H1 (cell line): ENCODE data around the gene SPC24. TPM values are rescaled to one million over a fixed set of nuclear protein-coding genes. Genes with fewer than 3 reads are reported as not detected.

Source experiments
- CTCF ChIA-PET: fragments of 300-600 bp; sonication (Branson Sonifier 250); formaldehyde crosslinking; loops from one replicate; lab custom pipeline; 2021; ENCODE audit not compliant: partially characterized antibody; lab: Charles Lee
- POLR2A ChIA-PET: fragments of 300-600 bp; sonication (Branson Sonifier 250); formaldehyde crosslinking; loops from one replicate; lab custom pipeline; 2021; ENCODE audit warnings: inconsistent platforms; ENCODE audit not compliant: partially characterized antibody; lab: Charles Lee
- DNase-seq, 2 experiments: peaks; one replicate each; pipeline versions ENCODE4 v3.0.0 to v3.0.0-alpha.2; 2010 to 2022; ENCODE audit warnings: low spot score in 2 of 2, low read depth in 1 of 2, mixed read lengths in 1 of 2
- FAIRE-seq: peaks from 2 replicates; lab custom pipeline; 2011; peaks lifted over from hg19 to GRCh38; lab: Jason Lieb, UNC
- H2AFZ ChIP-seq: 2 replicates; pipeline ENCODE4 v1.8.1; 2012; ENCODE audit warnings: low read length, inconsistent platforms
- H2AK5ac ChIP-seq: 2 replicates; pipeline ENCODE4 v1.6.1; 2013; ENCODE audit warnings: low read depth, low read length
- H2BK120ac ChIP-seq: replicated peaks from 2 replicates; pipeline ENCODE3; 2013; ENCODE audit warnings: low read depth, low read length, inconsistent platforms
- H2BK12ac ChIP-seq: 2 replicates; pipeline ENCODE4 v1.6.1; 2013; ENCODE audit warnings: low read depth, low read length
- H2BK15ac ChIP-seq: 2 replicates; pipeline ENCODE4 v1.6.1; 2013; ENCODE audit warnings: low read length
- H2BK20ac ChIP-seq: 2 replicates; pipeline ENCODE4 v1.6.1; 2013; ENCODE audit warnings: low read length
- H2BK5ac ChIP-seq: 2 replicates; pipeline ENCODE4 v1.6.1; 2013; ENCODE audit warnings: low read depth, low read length
- H3K14ac ChIP-seq: 2 replicates; pipeline ENCODE4 v1.6.1; 2013; ENCODE audit warnings: inconsistent platforms; ENCODE audit not compliant: insufficient read length
- H3K18ac ChIP-seq: 2 replicates; pipeline ENCODE4 v1.6.1; 2013; ENCODE audit warnings: low read length; ENCODE audit errors: extremely low read depth
- H3K23ac ChIP-seq: 2 replicates; pipeline ENCODE4 v1.6.1; 2013; ENCODE audit warnings: inconsistent platforms; ENCODE audit not compliant: insufficient read length
- H3K23me2 ChIP-seq: 2 replicates; pipeline ENCODE4 v1.6.1; 2013; ENCODE audit warnings: low read depth, low read length
- H3K27ac ChIP-seq: 2 replicates; pipeline ENCODE4 v1.6.1; 2011; ENCODE audit warnings: low read depth, low read length, inconsistent platforms
- H3K27me3 ChIP-seq, 4 experiments: replicated peaks in 1 of 4; 1 replicate in 1 of 4; 2 replicates in 3 of 4; pipeline versions ENCODE4 v1.6.1 to v1.8.1; 2011 to 2013; ENCODE audit warnings: low read length in 3 of 4, mild to moderate bottlenecking in 3 of 4, inconsistent platforms in 2 of 4, mixed read lengths in 2 of 4, moderate library complexity in 1 of 4; ENCODE audit not compliant: control insufficient read depth in 3 of 4, insufficient read depth in 3 of 4; ENCODE audit errors: extremely low read depth in 1 of 4
- H3K36me3 ChIP-seq, 4 experiments: 2 replicates each; pipeline versions ENCODE4 v1.6.1 to v1.8.1; 2011 to 2013; ENCODE audit warnings: mild to moderate bottlenecking in 4 of 4, low read length in 3 of 4, moderate library complexity in 2 of 4, control low read depth in 1 of 4, inconsistent platforms in 1 of 4; ENCODE audit not compliant: insufficient read depth in 4 of 4, control insufficient read depth in 2 of 4
- H3K4ac ChIP-seq: replicated peaks from 2 replicates; pipeline ENCODE3; 2013; ENCODE audit warnings: low read length, low read depth, mixed read lengths, inconsistent platforms; ENCODE audit not compliant: insufficient read length
- H3K4me1 ChIP-seq, 4 experiments: replicated peaks in 1 of 4; 1 replicate in 1 of 4; 2 replicates in 3 of 4; pipeline versions ENCODE4 v1.6.1 to v1.8.1; 2011 to 2013; ENCODE audit warnings: low read length in 3 of 4, inconsistent platforms in 2 of 4, mixed read lengths in 1 of 4; ENCODE audit not compliant: insufficient read depth in 4 of 4, control insufficient read depth in 3 of 4
- H3K4me2 ChIP-seq, 2 experiments: 2 replicates each; pipeline versions ENCODE4 v1.6.1 to v1.8.1; 2011 to 2013; ENCODE audit warnings: low read depth in 2 of 2, low read length in 2 of 2, control low read depth in 1 of 2, inconsistent platforms in 1 of 2, mild to moderate bottlenecking in 1 of 2; ENCODE audit not compliant: insufficient read depth in 1 of 2
- H3K4me3 ChIP-seq, 4 experiments: fragments of 200-600, 300-600 bp in 1 of 4; sonication (generic), shearing (Covaris generic), sonication (Bioruptor Twin) in 1 of 4; 2 replicates each; pipeline versions ENCODE4 v1.5.1 to v1.8.1; 2011 to 2016; ENCODE audit warnings: low read length in 4 of 4, low read depth in 3 of 4, control low read depth in 2 of 4, inconsistent platforms in 2 of 4, mild to moderate bottlenecking in 2 of 4, mixed read lengths in 1 of 4, moderate library complexity in 1 of 4; ENCODE audit not compliant: insufficient read depth in 2 of 4; ENCODE audit errors: extremely low read depth in 1 of 4
- H3K56ac ChIP-seq: replicated peaks from 2 replicates; pipeline ENCODE3; 2013; ENCODE audit warnings: low read depth, mild to moderate bottlenecking, mixed read lengths, low read length, inconsistent platforms; ENCODE audit not compliant: insufficient read length
- H3K79me1 ChIP-seq: 2 replicates; pipeline ENCODE4 v1.6.1; 2013; ENCODE audit warnings: low read depth, low read length, control low read depth
- H3K79me2 ChIP-seq, 2 experiments: 2 replicates each; pipeline versions ENCODE4 v1.6.1 to v1.8.1; 2012 to 2013; ENCODE audit warnings: low read length in 2 of 2, mild to moderate bottlenecking in 2 of 2, inconsistent platforms in 1 of 2; ENCODE audit not compliant: insufficient read depth in 2 of 2, control insufficient read depth in 1 of 2
- H3K9ac ChIP-seq, 4 experiments: replicated peaks in 1 of 4; 1 replicate in 1 of 4; 2 replicates in 3 of 4; pipeline versions ENCODE4 v1.6.1 to v1.8.1; 2011 to 2013; ENCODE audit warnings: low read depth in 3 of 4, low read length in 3 of 4, control low read depth in 2 of 4, mild to moderate bottlenecking in 2 of 4, moderate library complexity in 2 of 4, inconsistent platforms in 1 of 4; ENCODE audit errors: extremely low read depth in 1 of 4
- H3K9me3 ChIP-seq, 2 experiments: 2 replicates each; pipeline versions ENCODE4 v1.6.1 to v1.8.1; 2012 to 2013; ENCODE audit warnings: mild to moderate bottlenecking in 2 of 2, moderate library complexity in 2 of 2, control low read depth in 1 of 2, inconsistent platforms in 1 of 2, low read depth in 1 of 2, low read length in 1 of 2, mixed read lengths in 1 of 2; ENCODE audit not compliant: insufficient read depth in 2 of 2
- H4K20me1 ChIP-seq, 2 experiments: replicated peaks in 1 of 2; 2 replicates each; pipeline versions ENCODE3 to v1.8.1; 2011 to 2013; ENCODE audit warnings: inconsistent platforms in 2 of 2, low read length in 2 of 2, mild to moderate bottlenecking in 1 of 2; ENCODE audit not compliant: insufficient read depth in 2 of 2, control insufficient read depth in 1 of 2
- H4K5ac ChIP-seq: 2 replicates; pipeline ENCODE4 v1.6.1; 2013; ENCODE audit warnings: low read length, low read depth, mixed read lengths, inconsistent platforms; ENCODE audit not compliant: insufficient read length
- H4K8ac ChIP-seq: 2 replicates; pipeline ENCODE4 v1.8.0; 2013; ENCODE audit warnings: mild to moderate bottlenecking, moderate library complexity, low read length, inconsistent platforms; ENCODE audit not compliant: insufficient read depth; ENCODE audit errors: extremely low read depth
- H4K91ac ChIP-seq: replicated peaks from 2 replicates; pipeline ENCODE3; 2013; ENCODE audit warnings: low read length, mixed read lengths, inconsistent platforms; ENCODE audit not compliant: insufficient read length
- WGBS, 2 experiments: shearing (Covaris generic) in 1 of 2; methylation state at CpG; one replicate each; pipeline versions ENCODE4 v1.1.6 to v1.1.7; 2013 to 2015; ENCODE audit warnings: low lambda C conversion rate in 2 of 2, mixed read lengths in 2 of 2, inconsistent platforms in 1 of 2, low coverage in 1 of 2, missing lambda C conversion rate in 1 of 2; ENCODE audit not compliant: insufficient replicate concordance in 2 of 2, insufficient coverage in 1 of 2, insufficient read length in 1 of 2; ENCODE audit errors: extremely low coverage in 1 of 2, missing lambda C conversion rate in 1 of 2; 5-methylcytosine and 5-hydroxymethylcytosine counted together
- polyA plus RNA-seq, 7 experiments: library from polyadenylated mRNA; depleted of rRNA in 3 of 7; stranded (reverse) in 5 of 7; unstranded in 2 of 7; fragments of >200 nt in 5 of 7; fragments of 200-250 nt in 2 of 7; gene quantifications; 1 replicate in 5 of 7; 2 replicates in 1 of 7; 4 replicates in 1 of 7; pipeline versions ENCODE4 v1.2.1 to v1.2.3, GENCODE V29; 2011 to 2013; ENCODE audit warnings: missing spikeins in 2 of 7, mixed read lengths in 2 of 7
- total RNA-seq: library from RNA; stranded (reverse); fragmentation: NEBNext Ultra II Directional; extraction: Animal tissue kit (Norgen Biotek cat#: 25700); gene quantifications from 2 replicates; pipeline ENCODE4 v1.2.1, GENCODE V29; 2021

Gene SPC24
- total and polyA plus RNA-seq, 2 of the 8 experiments (the other 6 are each of a cell fraction or from before 2014, with no cell fraction given): 17.7 to 42.4 TPM

- Histone ChIP-seq H3K27ac (no peak overlapping the region), H2BK15ac (no peak overlapping the region), H3K4me1 (peaks cover 0 to 3% (median 0%) of the 10 kb centered on the region in 4 experiments; a peak in 1 of 7 replicates), H4K5ac (no peak overlapping the region), H2BK12ac (no peak overlapping the region), H2BK5ac (no peak overlapping the region), H3K27me3 (no peaks in the 10 kb centered on the region), H3K18ac (no peak overlapping the region), H4K20me1 (peaks cover 15 to 33% of the 10 kb centered on the region in 2 experiments), H3K14ac (no peak overlapping the region), H3K23me2 (no peaks in the 10 kb centered on the region), H3K36me3 (peaks cover 31 to 89% (median 50%) of the 10 kb centered on the region in 4 experiments), H3K4ac (no peak overlapping the region), H2AFZ (no peak overlapping the region), H3K23ac (no peak overlapping the region), H2BK120ac (no peak overlapping the region), H3K79me2 (peaks cover 13 to 66% of the 10 kb centered on the region in 2 experiments), H3K9ac (no peak overlapping the region), H4K91ac (no peak overlapping the region), H4K8ac (no peak overlapping the region), H3K4me2 (no peak overlapping the region), H3K4me3 (no peak overlapping the region), H3K79me1 (peaks cover 4% of the 10 kb centered on the region; the same call in 1 of the 2 replicates), H3K56ac (no peak overlapping the region), H3K9me3 (no peaks in the 10 kb centered on the region), H2BK20ac (no peak overlapping the region), H2AK5ac (no peak overlapping the region)
- no peak for DNase-seq
- no peak for FAIRE-seq
- CTCF ChIA-PET: interaction anchor here (0.7 to 1.7 kb wide), 3 partner anchors 26 to 158 kb away, joined by 4 to 6 read pairs (median 4); no protein-coding TSS in a partner anchor
- POLR2A ChIA-PET: interaction anchor here (0.7 kb wide), 1 partner anchor 9 kb away, joined by 3 read pairs; no protein-coding TSS in a partner anchor
- WGBS, 2 experiments: 88% methylated on average over 12 of the region's 12 CpGs; no CpG with 5 or more reads in 1 of the 2 experiments
Observed at GRCh38 chr19:11100049-11100448, 55.5 kb downstream of the SPC24 start.
